Thymus (tissue), 11 donors: ENCODE data around the gene LRRC4C. TPM values are rescaled to one million over a fixed set of nuclear protein-coding genes. Genes with fewer than 3 reads are reported as not detected.

Experiments used
- DNase-seq, 9 donors: peaks; one replicate each; pipeline ENCODE4 v3.0.0-alpha.2; 2013; ENCODE audit warnings: low spot score in 9 of 9, low read depth in 6 of 9, missing footprints in 1 of 9
- H3K27ac ChIP-seq, 2 donors: one replicate each; pipeline ENCODE4 v1.5.1; 2013; ENCODE audit warnings: control low read depth in 1 of 2, low read depth in 1 of 2, low read length in 1 of 2, mild to moderate bottlenecking in 1 of 2, moderate library complexity in 1 of 2
- H3K27me3 ChIP-seq, 2 donors: one replicate each; pipeline ENCODE4 v1.5.1; 2013; ENCODE audit warnings: low read length in 1 of 2; ENCODE audit not compliant: control insufficient read depth in 2 of 2, insufficient read depth in 1 of 2
- H3K36me3 ChIP-seq, 2 donors: one replicate each; pipeline ENCODE4 v1.5.1; 2013; ENCODE audit warnings: low read length in 1 of 2, mild to moderate bottlenecking in 1 of 2, moderate library complexity in 1 of 2; ENCODE audit not compliant: control insufficient read depth in 2 of 2, insufficient read depth in 2 of 2
- H3K4me1 ChIP-seq, 2 donors: one replicate each; pipeline ENCODE4 v1.5.1; 2013; ENCODE audit warnings: low read length in 2 of 2; ENCODE audit not compliant: control insufficient read depth in 2 of 2, insufficient read depth in 2 of 2
- H3K4me3 ChIP-seq, 2 donors: one replicate each; pipeline ENCODE4 v1.5.1; 2013; ENCODE audit warnings: low read length in 2 of 2, control low read depth in 1 of 2, mild to moderate bottlenecking in 1 of 2
- H3K9me3 ChIP-seq, 2 donors: one replicate each; pipeline ENCODE4 v1.5.1; 2013; ENCODE audit warnings: low read length in 1 of 2, mild to moderate bottlenecking in 1 of 2; ENCODE audit not compliant: control insufficient read depth in 2 of 2, insufficient read depth in 1 of 2
- WGBS: extraction: QIAGEN DNeasy Blood & Tissue Kit; methylation state at CpG from one replicate; pipeline ENCODE4 v1.1.7; 2013; 5-methylcytosine and 5-hydroxymethylcytosine counted together
- polyA plus RNA-seq: library from polyadenylated mRNA; stranded (reverse); fragments of 200-250 nt; gene quantifications from one replicate; pipeline ENCODE4 v1.2.3, GENCODE V29; 2013
- total RNA-seq: library from RNA; stranded (reverse); fragments of 120-200 nt; gene quantifications from one replicate; pipeline ENCODE4 v1.2.4, GENCODE V29; 2013
- donor health status: healthy.

The LRRC4C gene
- total and polyA plus RNA-seq, 2 donors, result 0.30 to 1.6 TPM

- no peaks in the 10 kb centered on the region for H3K9me3 ChIP-seq
- H3K36me3 ChIP-seq, result no peaks in the 10 kb centered on the region
- H3K27me3 ChIP-seq, result no peaks in the 10 kb centered on the region
- no peak for DNase-seq
- H3K27ac ChIP-seq, result no peak overlapping the region
- no peak overlapping the region for H3K4me3 ChIP-seq
- 65% methylated on average over 2 of the region's 2 CpGs for WGBS
- no peaks in the 10 kb centered on the region for H3K4me1 ChIP-seq
Observed at GRCh38 chr11:41113160-41113559, 346.3 kb downstream of the LRRC4C start.

- no peak for DNase-seq
- H3K4me3 ChIP-seq, result no peak overlapping the region
- H3K27ac ChIP-seq, result no peak overlapping the region
- H3K9me3 ChIP-seq, result no peaks in the 10 kb centered on the region
- H3K36me3 ChIP-seq, result no peaks in the 10 kb centered on the region
- H3K4me1 ChIP-seq, result no peaks in the 10 kb centered on the region
- no peaks in the 10 kb centered on the region for H3K27me3 ChIP-seq
- 84% methylated on average over 4 of the region's 4 CpGs for WGBS
Observed at GRCh38 chr11:41110527-41110926, 348.9 kb downstream of the LRRC4C start.

- WGBS, result 96% methylated on average over 4 of the region's 4 CpGs
- DNase-seq, result no peak
- Histone ChIP-seq H3K27me3 (no peaks in the 10 kb centered on the region), H3K4me3 (no peak overlapping the region), H3K36me3 (no peaks in the 10 kb centered on the region), H3K9me3 (no peaks in the 10 kb centered on the region), H3K27ac (no peak overlapping the region), H3K4me1 (no peaks in the 10 kb centered on the region)
Observed at GRCh38 chr11:41102471-41102870, 357.0 kb downstream of the LRRC4C start.

GRCh38 chr11:41099654-41100053 lies 359.8 kb downstream of the LRRC4C start:
- no peaks in the 10 kb centered on the region for H3K4me1 ChIP-seq
- no peaks in the 10 kb centered on the region for H3K36me3 ChIP-seq
- 80% methylated on average over 1 of the region's 1 CpG for WGBS
- no peak for DNase-seq
- H3K27ac ChIP-seq, result no peak overlapping the region
- no peaks in the 10 kb centered on the region for H3K9me3 ChIP-seq
- H3K4me3 ChIP-seq, result no peak overlapping the region
- H3K27me3 ChIP-seq, result no peaks in the 10 kb centered on the region

GRCh38 chr11:41085123-41085522 lies 374.3 kb downstream of the LRRC4C start:
- no peak for DNase-seq
- H3K4me3 ChIP-seq, result no peak overlapping the region
- no peaks in the 10 kb centered on the region for H3K9me3 ChIP-seq
- no peaks in the 10 kb centered on the region for H3K4me1 ChIP-seq
- no peaks in the 10 kb centered on the region for H3K36me3 ChIP-seq
- H3K27ac ChIP-seq, result no peak overlapping the region
- 90% methylated on average over 1 of the region's 1 CpG for WGBS
- H3K27me3 ChIP-seq, result no peaks in the 10 kb centered on the region

- no peak overlapping the region for H3K4me3 ChIP-seq
- no peaks in the 10 kb centered on the region for H3K4me1 ChIP-seq
- H3K27ac ChIP-seq, result no peak overlapping the region
- H3K36me3 ChIP-seq, result no peaks in the 10 kb centered on the region
- WGBS, result 94% methylated on average over 8 of the region's 8 CpGs
- peaks cover 0 to 7% of the 10 kb centered on the region in 2 donors for H3K9me3 ChIP-seq
- DNase-seq, result no peak
- H3K27me3 ChIP-seq, result no peaks in the 10 kb centered on the region
Observed at GRCh38 chr11:41081756-41082285, 377.6 kb downstream of the LRRC4C start.

- Histone ChIP-seq H3K4me1 (no peaks in the 10 kb centered on the region), H3K27ac (no peak overlapping the region), H3K4me3 (no peak overlapping the region), H3K9me3 (peaks cover 0 to 7% of the 10 kb centered on the region in 2 donors), H3K27me3 (no peaks in the 10 kb centered on the region), H3K36me3 (no peaks in the 10 kb centered on the region)
- no peak for DNase-seq
Observed at GRCh38 chr11:41074318-41074717, 385.1 kb downstream of the LRRC4C start.

- H3K27ac ChIP-seq, result no peak overlapping the region
- H3K4me3 ChIP-seq, result no peak overlapping the region
- H3K9me3 ChIP-seq, result peaks cover 0 to 13% of the 10 kb centered on the region in 2 donors
- H3K27me3 ChIP-seq, result no peaks in the 10 kb centered on the region
- WGBS, result 82% methylated on average over 8 of the region's 8 CpGs
- no peak for DNase-seq
- no peaks in the 10 kb centered on the region for H3K36me3 ChIP-seq
- H3K4me1 ChIP-seq, result no peaks in the 10 kb centered on the region
Observed at GRCh38 chr11:41065432-41065831, 394.0 kb downstream of the LRRC4C start.

GRCh38 chr11:41058138-41058537 lies 401.3 kb downstream of the LRRC4C start:
- H3K27ac ChIP-seq, result no peak overlapping the region
- no peaks in the 10 kb centered on the region for H3K4me1 ChIP-seq
- no peak overlapping the region for H3K4me3 ChIP-seq
- 94% methylated on average over 5 of the region's 5 CpGs for WGBS
- no peaks in the 10 kb centered on the region for H3K36me3 ChIP-seq
- DNase-seq, result no peak
- peaks cover 0 to 12% of the 10 kb centered on the region in 2 donors for H3K9me3 ChIP-seq
- H3K27me3 ChIP-seq, result no peaks in the 10 kb centered on the region
